Urothelium cell line (cell line): ENCODE data around the gene EDRF1.

Experiments used
- DNase-seq: peaks from one replicate; pipeline ENCODE4 v3.0.0; 2011; ENCODE audit warnings: low spot score, mixed read lengths
- FAIRE-seq: peaks from 2 replicates; lab custom pipeline; 2011; peaks lifted over from hg19 to GRCh38; lab: Jason Lieb, UNC

Gene EDRF1

GRCh38 chr10:125782054-125782453, 62.5 kb downstream of the EDRF1 start:
- FAIRE-seq: no peak

GRCh38 chr10:125782616-125783015, 63.1 kb downstream of the EDRF1 start:
- DNase-seq: no peak

More at GRCh38 chr10:125782054-125782453, 62.5 kb downstream of the EDRF1 start:
- no peak for DNase-seq

GRCh38 chr10:125783408-125783807, 63.9 kb downstream of the EDRF1 start:
- no peak for FAIRE-seq
- no peak for DNase-seq

More at GRCh38 chr10:125782616-125783015, 63.1 kb downstream of the EDRF1 start:
- no peak for FAIRE-seq

GRCh38 chr10:125783957-125784356, 64.4 kb downstream of the EDRF1 start:
- no peak for DNase-seq
- no peak for FAIRE-seq

GRCh38 chr10:125785791-125786190, 66.3 kb downstream of the EDRF1 start:
- DNase-seq: no peak
- FAIRE-seq: no peak

- FAIRE-seq: no peak
- DNase-seq: no peak
Observed at GRCh38 chr10:125788156-125789034, 68.9 kb downstream of the EDRF1 start.

GRCh38 chr10:125792342-125793300, 73.1 kb downstream of the EDRF1 start:
- DNase-seq (no peak), FAIRE-seq (no peak)

- FAIRE-seq (no peak), DNase-seq (no peak)
Observed at GRCh38 chr10:125795128-125795527, 75.6 kb downstream of the EDRF1 start.

- FAIRE-seq (no peak), DNase-seq (no peak)
Observed at GRCh38 chr10:125795637-125796190, 76.2 kb downstream of the EDRF1 start.

- no peak for DNase-seq
- no peak for FAIRE-seq
Observed at GRCh38 chr10:125797424-125797823, 77.9 kb downstream of the EDRF1 start.

GRCh38 chr10:125797994-125798662, 78.6 kb downstream of the EDRF1 start:
- FAIRE-seq: no peak
- no peak for DNase-seq

GRCh38 chr10:125799451-125800182, 80.1 kb downstream of the EDRF1 start:
- no peak for FAIRE-seq

GRCh38 chr10:125801574-125801973, 82.1 kb downstream of the EDRF1 start:
- DNase-seq: no peak
- no peak for FAIRE-seq

More at GRCh38 chr10:125799451-125800182, 80.1 kb downstream of the EDRF1 start:
- no peak for DNase-seq

- FAIRE-seq (no peak), DNase-seq (no peak)
Observed at GRCh38 chr10:125802131-125802530, 82.6 kb downstream of the EDRF1 start.

GRCh38 chr10:125802739-125803138, 83.2 kb downstream of the EDRF1 start:
- FAIRE-seq (no peak), DNase-seq (no peak)

- FAIRE-seq: no peak
- DNase-seq: no peak
Observed at GRCh38 chr10:125808047-125808446, 88.5 kb downstream of the EDRF1 start.

- DNase-seq: no peak
- no peak for FAIRE-seq
Observed at GRCh38 chr10:125811251-125811650, 91.7 kb downstream of the EDRF1 start.

GRCh38 chr10:125812128-125812750, 92.7 kb downstream of the EDRF1 start:
- DNase-seq (no peak), FAIRE-seq (no peak)
